Measurements from ENCODE around the gene FAS.
"Not testable (repeated sequence)": the region's sequence is repeated elsewhere in the genome, so short reads cannot be mapped to it uniquely, and the experiment has no call there.

The FAS gene

DNA sequence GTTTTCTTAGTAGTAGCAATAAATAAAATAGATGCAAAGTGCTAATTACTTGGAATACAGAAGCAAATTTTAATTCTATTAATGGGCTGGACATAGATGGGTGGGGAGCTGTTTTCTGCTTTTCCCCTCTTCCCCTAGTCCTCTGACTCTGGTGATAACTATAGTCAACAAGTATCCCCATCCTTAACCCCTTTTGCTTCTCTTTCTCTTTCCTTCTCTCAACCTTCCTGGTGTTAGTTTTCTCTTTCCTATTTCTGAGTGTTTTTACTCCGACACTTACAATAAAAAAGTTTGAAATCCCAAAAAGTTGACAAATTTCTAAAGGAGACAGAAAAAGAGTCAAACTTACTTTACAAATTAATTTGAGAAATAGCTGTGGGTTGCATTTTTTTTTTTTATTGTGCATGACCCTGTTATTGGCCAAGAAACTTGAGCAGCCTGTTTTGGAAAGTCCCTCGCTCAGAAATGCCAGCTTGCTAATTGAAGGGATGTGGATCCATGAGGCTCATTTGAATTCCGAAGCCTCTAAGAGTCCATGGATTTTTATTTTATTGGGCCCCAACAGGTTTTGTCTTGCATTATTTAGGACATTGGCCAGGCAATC, 2.4 kb downstream of the FAS start:
- no peak for DNase-seq (ENCODE audit: low read depth)

DNA sequence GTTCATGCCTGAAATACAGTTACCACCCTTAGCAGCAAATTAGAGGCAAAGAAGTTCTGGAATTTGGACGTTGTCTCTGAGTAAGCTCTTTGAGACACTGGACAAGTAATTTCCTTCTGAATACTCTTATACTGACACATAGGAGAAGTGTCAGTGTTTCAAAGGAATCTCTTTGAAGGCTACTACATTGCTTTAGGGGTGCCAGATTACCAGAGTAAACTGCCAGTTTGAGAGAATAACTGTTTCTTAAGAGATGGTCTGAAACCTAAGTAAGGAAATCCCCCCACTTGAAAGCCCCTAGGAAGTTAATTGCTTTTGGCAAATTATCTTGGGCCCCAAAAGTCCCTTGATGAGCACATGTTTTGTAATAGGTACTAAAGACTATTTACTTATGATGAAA, 3.4 kb downstream of the FAS start:
- DNase-seq (ENCODE audit: low read depth), result no peak

- DNase-seq (ENCODE audit: low read depth), result no peak
Measured at GRCh38 chr10:88995156-88995876, 4.7 kb downstream of the FAS start.

DNA sequence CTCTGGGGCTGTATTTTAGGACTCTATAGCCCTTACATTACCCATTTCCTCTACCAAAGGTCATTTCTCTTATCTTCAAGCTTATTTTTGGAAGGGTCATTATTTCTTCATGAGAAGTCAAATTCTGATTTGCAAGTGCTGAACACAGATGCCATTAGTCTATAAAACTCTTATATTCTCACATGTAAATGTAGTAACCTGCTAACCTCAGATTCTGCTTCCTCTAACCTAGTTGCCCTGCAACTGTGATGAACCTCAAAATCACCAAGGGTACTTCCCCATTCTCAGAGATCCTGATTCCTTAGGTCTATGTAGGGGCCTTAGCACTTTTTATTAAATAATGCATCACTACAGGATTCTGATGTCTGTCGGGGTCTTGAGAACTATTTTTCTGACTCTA, 6.3 kb downstream of the FAS start:
- no peak for DNase-seq (ENCODE audit: low read depth)

GRCh38 chr10:88999625-89000024, 9.0 kb downstream of the FAS start:
- DNase-seq (ENCODE audit: low read depth), result no peak

DNA sequence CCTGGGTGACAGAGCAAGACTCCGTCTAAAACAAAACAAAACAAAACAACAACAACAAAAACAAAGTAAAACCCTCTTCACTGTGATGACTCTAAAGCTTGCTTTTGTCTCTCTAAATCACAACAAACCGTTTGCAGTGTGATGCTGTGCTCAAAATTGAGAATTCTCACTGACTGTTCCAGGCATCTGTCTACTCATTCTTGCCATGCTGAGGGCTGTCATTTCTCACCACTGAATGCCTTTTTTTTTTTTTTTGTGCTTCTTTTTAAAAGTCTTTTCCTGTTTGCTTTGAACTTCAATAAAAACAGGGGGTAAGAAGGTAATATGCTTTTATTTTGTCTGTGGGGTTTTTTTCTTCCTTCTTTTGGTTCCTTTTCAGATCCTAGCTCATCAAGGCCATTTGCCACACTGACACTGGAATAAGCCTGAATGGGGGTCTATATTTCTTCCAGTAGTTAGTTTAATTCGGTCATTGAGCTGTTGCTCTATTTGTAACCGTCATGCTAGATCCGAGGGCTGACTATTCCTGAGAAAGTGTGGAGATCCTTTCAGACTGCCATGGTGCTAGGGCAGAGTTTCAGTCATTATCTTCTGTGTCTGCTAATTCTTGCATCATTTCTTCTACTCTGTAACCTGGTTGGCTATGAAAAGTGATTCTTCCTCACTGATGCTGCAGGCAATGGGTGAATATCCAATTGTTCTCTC, 10.6 kb downstream of the FAS start:
- no peak for DNase-seq (ENCODE audit: low read depth)

DNA sequence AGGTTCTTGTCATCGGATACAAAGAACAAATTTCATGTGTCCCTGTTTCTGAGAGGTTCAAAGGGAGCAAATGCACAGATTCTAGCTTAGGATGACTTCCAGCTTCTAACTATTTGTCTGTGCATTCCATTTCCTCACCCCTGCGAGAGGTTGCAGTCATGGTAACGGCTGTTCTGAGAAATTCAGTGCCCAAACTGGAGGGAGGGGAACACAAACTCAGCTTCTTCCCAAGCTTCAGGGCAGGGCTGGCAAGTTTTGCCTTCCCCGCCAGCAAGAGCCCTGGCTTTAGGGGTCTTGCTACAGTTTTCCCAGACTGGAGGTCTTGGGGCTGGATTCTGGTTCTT, 11.1 kb downstream of the FAS start:
- DNase-seq (ENCODE audit: low read depth), result no peak

- DNase-seq (ENCODE audit: low read depth), result no peak
Measured at GRCh38 chr10:89002226-89002978, 11.8 kb downstream of the FAS start.

DNA sequence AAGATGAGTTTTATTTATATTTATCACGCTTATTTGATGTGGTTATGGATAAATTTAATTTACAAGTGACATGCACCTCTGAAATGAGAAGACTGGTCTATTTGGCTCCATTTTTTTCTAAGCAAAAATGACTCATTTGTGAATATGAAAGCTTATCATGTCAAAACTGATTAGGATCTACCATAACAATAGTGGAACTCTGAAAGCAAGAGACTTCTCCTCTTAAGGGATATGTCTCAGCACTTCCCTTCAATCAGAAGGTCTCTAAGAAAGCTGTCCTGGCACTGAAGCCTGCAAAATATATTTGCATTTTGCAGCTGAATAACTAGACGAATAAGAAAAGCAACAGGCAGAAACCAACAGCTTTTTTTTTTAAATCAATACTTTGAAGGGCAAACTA, 12.7 kb downstream of the FAS start:
- no peak for DNase-seq (ENCODE audit: low read depth)

GRCh38 chr10:89007129-89007893, 16.7 kb downstream of the FAS start:
- no peak for DNase-seq (ENCODE audit: low read depth)

DNA sequence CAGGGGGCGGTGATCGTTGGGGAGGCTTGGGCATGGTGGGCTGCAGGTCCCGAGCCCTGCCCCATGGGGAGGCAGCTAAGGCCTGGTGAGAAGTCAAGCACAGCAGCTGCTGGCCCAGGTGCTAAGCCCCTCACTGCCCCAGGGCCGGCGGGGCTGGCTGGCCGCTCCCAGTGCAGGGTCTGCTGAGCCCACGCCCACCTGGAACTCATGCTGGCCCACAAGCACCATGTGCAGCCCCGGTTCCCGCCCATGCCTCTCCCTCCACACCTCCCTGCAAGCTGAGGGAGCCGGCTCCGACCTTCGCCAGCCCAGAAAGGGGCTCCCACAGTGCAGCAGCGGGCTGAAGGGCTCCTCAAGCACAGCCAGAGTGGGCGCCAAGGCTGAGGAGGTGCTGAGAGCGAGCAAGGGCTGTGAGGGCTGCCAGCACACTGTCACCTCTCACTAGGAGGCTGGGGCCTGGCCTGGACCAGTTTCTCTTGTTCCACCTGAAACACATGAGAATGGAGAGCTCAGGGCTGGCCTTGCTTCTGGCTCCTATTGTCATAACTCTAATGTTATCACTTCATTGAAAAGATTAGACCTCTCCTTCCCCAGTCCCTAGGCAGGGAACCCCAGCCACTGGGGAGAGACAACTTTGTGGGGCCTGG, 28.2 kb downstream of the FAS start:
- DNase-seq (ENCODE audit: low read depth), result not testable (repeated sequence)

DNA sequence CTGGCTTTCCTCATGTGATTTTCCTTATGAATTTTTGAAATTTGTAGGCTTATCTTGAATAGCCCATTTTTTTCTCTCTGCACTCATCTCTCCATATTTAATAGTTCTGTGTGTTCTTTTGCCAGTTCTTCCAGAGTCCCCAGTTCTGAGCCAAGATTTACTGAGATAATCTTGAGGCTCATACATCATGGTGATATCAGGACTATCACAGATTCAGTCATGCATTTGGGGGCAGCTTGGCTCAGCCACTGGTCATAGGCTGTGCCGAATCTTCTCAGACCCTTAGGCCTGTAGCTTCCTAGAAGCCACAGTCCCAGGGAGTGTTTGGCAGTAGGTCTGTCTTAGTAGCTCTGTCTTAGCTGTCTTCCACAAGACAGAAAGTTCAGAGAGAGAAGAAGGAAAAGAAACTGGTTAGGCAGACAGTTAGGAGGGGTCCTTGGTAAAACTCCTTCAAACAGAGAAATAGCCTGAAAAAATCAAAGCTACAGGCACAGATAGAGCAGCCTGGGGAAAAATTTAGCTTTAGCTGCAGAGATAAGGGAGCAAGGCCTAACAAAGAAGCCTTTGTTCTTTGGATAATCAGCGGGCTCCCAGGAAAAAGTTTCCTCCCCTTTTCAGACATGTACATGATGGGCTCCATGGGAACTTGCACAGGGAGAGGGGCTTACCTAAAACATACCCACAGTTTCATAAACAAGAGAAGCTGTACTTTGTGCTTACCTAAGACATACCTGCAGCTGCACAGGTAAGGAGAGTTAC, 29.1 kb downstream of the FAS start:
- DNase-seq (ENCODE audit: low read depth), result no peak

DNA sequence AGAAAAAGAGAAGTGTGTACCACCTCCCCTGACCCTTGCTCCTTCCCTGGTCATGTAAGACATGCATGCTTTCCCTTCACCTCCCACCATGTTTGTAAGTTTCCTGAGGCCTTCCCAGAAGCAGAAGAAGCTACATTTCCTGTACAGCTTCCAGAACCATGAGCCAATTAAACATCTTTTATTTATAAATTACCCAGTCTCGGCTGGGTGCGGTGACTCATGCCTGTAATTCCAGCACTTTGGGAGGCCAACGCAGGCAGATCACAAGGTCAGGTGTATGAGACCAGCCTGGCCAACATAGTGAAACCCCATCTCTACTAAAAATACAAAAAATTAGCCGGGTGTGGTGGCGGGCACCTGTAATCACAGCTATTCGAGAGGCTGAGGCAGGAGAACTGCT, 30.9 kb downstream of the FAS start:
- not testable (repeated sequence) for DNase-seq (ENCODE audit: low read depth)

GRCh38 chr10:89022734-89023133, 32.1 kb downstream of the FAS start:
- no peak for DNase-seq (ENCODE audit: low read depth)

DNA sequence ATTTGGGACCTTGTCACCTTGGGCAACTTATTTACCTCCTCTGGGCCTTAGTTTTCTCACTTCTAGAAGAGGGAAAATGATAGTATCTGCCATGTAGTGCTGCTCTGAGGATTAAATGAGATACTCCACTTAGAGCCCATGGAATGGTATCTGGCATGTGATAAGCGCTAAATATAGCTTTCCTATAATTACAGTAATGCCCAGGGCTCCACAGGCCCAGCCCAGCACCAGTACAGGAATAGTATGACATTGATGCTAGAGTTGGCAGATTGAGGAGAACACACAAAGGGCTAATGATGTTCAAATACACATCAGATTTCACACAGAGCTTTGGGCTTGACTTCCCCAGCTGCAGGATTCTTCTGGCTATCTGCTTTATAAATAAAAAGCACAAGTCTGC, 34.9 kb downstream of the FAS start:
- no peak for DNase-seq (ENCODE audit: low read depth)

DNA sequence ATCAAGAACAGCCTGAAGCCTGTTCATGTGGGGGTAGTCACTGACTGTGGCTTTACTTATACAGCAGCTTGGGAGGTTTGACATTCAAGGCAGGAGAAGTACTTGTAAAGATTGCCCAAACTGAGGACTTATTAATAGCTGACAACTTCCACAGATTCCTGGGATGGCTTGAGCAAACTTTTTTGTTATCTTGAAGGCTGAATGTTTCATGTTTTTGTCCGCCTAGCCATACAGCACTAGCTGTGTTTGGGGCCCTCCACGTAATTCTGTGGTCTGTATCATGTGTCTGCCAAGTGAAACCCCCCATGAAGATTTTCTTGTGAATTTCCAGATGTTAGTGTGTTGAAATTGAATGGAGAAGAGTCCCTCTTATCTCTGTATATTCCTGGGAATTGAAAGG, 38.6 kb downstream of the FAS start:
- no peak for DNase-seq (ENCODE audit: low read depth)

GRCh38 chr10:89029785-89030437, 39.3 kb downstream of the FAS start:
- DNase-seq (ENCODE audit: low read depth), result peak; percentile 45

DNA sequence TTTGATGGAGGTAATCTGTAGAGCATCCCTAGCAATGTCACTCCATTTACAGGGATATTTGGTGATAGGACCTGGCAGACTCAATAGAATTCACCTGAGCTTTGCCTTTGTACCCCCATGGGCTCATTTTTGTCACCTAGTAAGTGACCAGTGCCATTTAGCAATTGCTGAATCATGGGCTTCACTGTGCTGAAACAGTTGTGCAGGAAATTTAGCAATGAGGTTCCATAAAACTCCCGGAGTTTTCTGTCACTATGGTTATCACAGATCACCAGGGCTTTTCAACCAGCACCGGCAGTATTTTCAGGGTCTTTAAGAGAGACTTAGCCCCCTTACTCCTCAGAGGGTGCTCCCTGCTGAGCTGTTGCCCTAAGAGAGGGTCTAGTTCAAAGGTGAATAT, 40.2 kb downstream of the FAS start:
- DNase-seq (ENCODE audit: low read depth), result no peak

GRCh38 chr10:89032141-89032891, 41.7 kb downstream of the FAS start:
- DNase-seq (ENCODE audit: low read depth), result no peak

GRCh38 chr10:89035461-89035860, 44.9 kb downstream of the FAS start:
- no peak for DNase-seq (ENCODE audit: low read depth)
